Gastrocnemius medialis (tissue), 4 donors: ENCODE results near the gene NUTM2G.
"Not testable (repeated sequence)": the region's sequence is repeated elsewhere in the genome, so short reads cannot be mapped to it uniquely, and the experiment has no call there.

ENCODE experiments used
- POLR2A ChIP-seq, 2 donors: fragments of 450-650 bp; IDR thresholded peaks; one replicate each; pipeline ENCODE4 v1.6.1; 2017; ENCODE audit warnings: antibody characterized with exemption in 2 of 2, mild to moderate bottlenecking in 2 of 2, moderate library complexity in 2 of 2
- TF ChIP-seq, protein P1 (sequence below), 5 experiments: fragments of 450-650 bp in 3 of 5; fragments of 200-600 bp in 2 of 5; sonication (generic) in 2 of 5; IDR thresholded peaks in 4 of 5; conservative IDR thresholded peaks in 1 of 5; 1 replicate in 4 of 5; 2 replicates in 1 of 5; pipeline ENCODE4 v1.5.1; 2016 to 2019; ENCODE audit warnings: antibody characterized with exemption in 5 of 5, mild to moderate bottlenecking in 3 of 5, moderate library complexity in 3 of 5

DNA sequence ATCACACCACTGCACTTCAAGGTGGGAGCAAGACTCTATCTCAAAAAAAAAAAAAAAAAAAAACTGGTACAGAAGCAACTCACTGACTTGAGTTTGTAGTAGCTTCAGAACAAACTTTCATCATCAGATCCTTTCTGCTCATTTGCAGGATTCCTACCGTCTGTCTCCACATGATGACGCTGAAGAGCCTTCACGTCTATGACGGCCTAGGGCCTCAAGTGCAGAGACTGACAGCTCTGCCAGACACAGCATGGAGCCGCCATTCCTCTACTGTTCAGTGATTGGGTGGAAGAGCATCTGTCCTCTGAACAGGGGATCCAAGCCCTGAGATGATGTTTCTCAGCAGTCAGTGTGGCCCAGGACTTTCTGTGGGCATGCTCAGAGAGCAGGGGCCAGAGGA lies 3.1 kb upstream of the NUTM2G start:
- TF ChIP-seq, protein P1, sequence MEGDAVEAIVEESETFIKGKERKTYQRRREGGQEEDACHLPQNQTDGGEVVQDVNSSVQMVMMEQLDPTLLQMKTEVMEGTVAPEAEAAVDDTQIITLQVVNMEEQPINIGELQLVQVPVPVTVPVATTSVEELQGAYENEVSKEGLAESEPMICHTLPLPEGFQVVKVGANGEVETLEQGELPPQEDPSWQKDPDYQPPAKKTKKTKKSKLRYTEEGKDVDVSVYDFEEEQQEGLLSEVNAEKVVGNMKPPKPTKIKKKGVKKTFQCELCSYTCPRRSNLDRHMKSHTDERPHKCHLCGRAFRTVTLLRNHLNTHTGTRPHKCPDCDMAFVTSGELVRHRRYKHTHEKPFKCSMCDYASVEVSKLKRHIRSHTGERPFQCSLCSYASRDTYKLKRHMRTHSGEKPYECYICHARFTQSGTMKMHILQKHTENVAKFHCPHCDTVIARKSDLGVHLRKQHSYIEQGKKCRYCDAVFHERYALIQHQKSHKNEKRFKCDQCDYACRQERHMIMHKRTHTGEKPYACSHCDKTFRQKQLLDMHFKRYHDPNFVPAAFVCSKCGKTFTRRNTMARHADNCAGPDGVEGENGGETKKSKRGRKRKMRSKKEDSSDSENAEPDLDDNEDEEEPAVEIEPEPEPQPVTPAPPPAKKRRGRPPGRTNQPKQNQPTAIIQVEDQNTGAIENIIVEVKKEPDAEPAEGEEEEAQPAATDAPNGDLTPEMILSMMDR (IDR thresholded peaks at IDR 0.05 in 4 of 5, conservative IDR thresholded peaks at IDR 0.05 in 1 of 5), result not testable (repeated sequence)
- TF ChIP-seq POLR2A (IDR thresholded peaks at IDR 0.05), result not testable (repeated sequence)
